B cell (primary cell): ENCODE data around the gene STN1. TPM values are rescaled to one million over a fixed set of nuclear protein-coding genes. Genes with fewer than 3 reads are reported as not detected.
A peak's percentile ranks its signal among the peaks of the same experiment; 100 is the strongest.

ENCODE experiments used
- ATAC-seq: fragments of 200-7000 bp; cut with Tn5 transposase; one replicate; pipeline ENCODE4 v1.10.0; 2021; ENCODE audit warnings: low read depth, mild to moderate bottlenecking, moderate number of reproducible peaks, moderate library complexity
- CTCF ChIA-PET: fragments of 350-600 bp; sonication (Branson Sonifier 250); formaldehyde crosslinking; loops from one replicate; lab custom pipeline; 2021; ENCODE audit warnings: antibody characterized with exemption, inconsistent platforms; lab: Charles Lee
- POLR2A ChIA-PET: fragments of 350-600 bp; sonication (Branson Sonifier 250); formaldehyde crosslinking; loops from one replicate; lab custom pipeline; 2021; ENCODE audit warnings: antibody characterized with exemption; lab: Charles Lee
- DNase-seq: peaks from one replicate; pipeline ENCODE4 v3.0.0; 2013
- H2AFZ ChIP-seq: 2 replicates; pipeline ENCODE4 v1.6.1; 2012; ENCODE audit warnings: mild to moderate bottlenecking, low read depth, low read length; ENCODE audit not compliant: insufficient read depth, poor library complexity, severe bottlenecking
- H3K27ac ChIP-seq, 2 donors: 1 replicate in 1 of 2; 2 replicates in 1 of 2; pipeline ENCODE4 v1.5.1; 2012 to 2013; ENCODE audit warnings: low read length in 2 of 2, mild to moderate bottlenecking in 2 of 2, moderate library complexity in 1 of 2
- H3K27me3 ChIP-seq, 4 experiments: fragments of 200-600 bp in 1 of 4; sonication (generic) in 1 of 4; replicated peaks in 1 of 4; 1 replicate in 2 of 4; 2 replicates in 2 of 4; pipeline versions ENCODE4 v1.6.1 to v1.7.0; 2013 to 2016; ENCODE audit warnings: low read length in 3 of 4, mild to moderate bottlenecking in 2 of 4, mixed read lengths in 1 of 4, moderate library complexity in 1 of 4; ENCODE audit not compliant: insufficient read depth in 4 of 4, control insufficient read depth in 3 of 4; ENCODE audit errors: control extremely low read depth in 1 of 4
- H3K36me3 ChIP-seq, 2 experiments: replicated peaks in 1 of 2; 1 replicate in 1 of 2; 2 replicates in 1 of 2; pipeline versions ENCODE4 v1.6.1 to v1.7.1; 2013; ENCODE audit warnings: low read length in 1 of 2; ENCODE audit not compliant: insufficient read depth in 2 of 2, control insufficient read depth in 1 of 2; ENCODE audit errors: control extremely low read depth in 1 of 2, extremely low read depth in 1 of 2
- H3K4me1 ChIP-seq, 2 donors: fragments of 200-600 bp in 1 of 2; sonication (generic) in 1 of 2; 1 replicate in 1 of 2; 2 replicates in 1 of 2; pipeline versions ENCODE4 v1.5.1 to v1.6.1; 2013 to 2017; ENCODE audit warnings: low read length in 2 of 2; ENCODE audit not compliant: control insufficient read depth in 2 of 2, insufficient read depth in 2 of 2
- H3K4me2 ChIP-seq: replicated peaks from 2 replicates; pipeline ENCODE3; 2012; ENCODE audit warnings: mild to moderate bottlenecking, low read depth, low read length; ENCODE audit not compliant: poor library complexity, severe bottlenecking
- H3K4me3 ChIP-seq, 5 experiments: fragments of 200-600 bp in 1 of 5; sonication (generic) in 1 of 5; 1 replicate in 3 of 5; 2 replicates in 2 of 5; pipeline versions ENCODE4 v1.5.1 to v1.7.0; 2011 to 2016; ENCODE audit warnings: low read length in 4 of 5, mild to moderate bottlenecking in 4 of 5, low read depth in 2 of 5, control low read depth in 1 of 5, moderate library complexity in 1 of 5; ENCODE audit not compliant: insufficient read depth in 1 of 5; ENCODE audit errors: control extremely low read depth in 1 of 5, extremely low read depth in 1 of 5
- H3K79me2 ChIP-seq: fragments of 200-600 bp; sonication (generic); one replicate; pipeline ENCODE4 v1.6.0; 2016; ENCODE audit warnings: low read length; ENCODE audit not compliant: control insufficient read depth, insufficient read depth
- H3K9ac ChIP-seq: fragments of 200-600 bp; sonication (generic); 2 replicates; pipeline ENCODE4 v1.6.1; 2017; ENCODE audit warnings: mild to moderate bottlenecking, low read length, moderate library complexity
- H3K9me3 ChIP-seq, 3 donors: one replicate each; pipeline versions ENCODE4 v1.6.1 to v1.7.1; 2013; ENCODE audit warnings: low read length in 2 of 3; ENCODE audit not compliant: control insufficient read depth in 2 of 3, insufficient read depth in 1 of 3; ENCODE audit errors: control extremely low read depth in 1 of 3
- H4K20me1 ChIP-seq: 2 replicates; pipeline ENCODE4 v1.6.0; 2012; ENCODE audit warnings: mild to moderate bottlenecking, low read length; ENCODE audit not compliant: insufficient read depth, control insufficient read depth, poor library complexity, severe bottlenecking
- H3K27ac Mint-ChIP-seq: one replicate; pipeline ENCODE4 v1.8.0; 2021; ENCODE audit warnings: mixed read lengths
- H3K27me3 Mint-ChIP-seq: one replicate; pipeline ENCODE4 v1.8.0; 2021; ENCODE audit warnings: mixed read lengths
- H3K4me1 Mint-ChIP-seq: one replicate; pipeline ENCODE4 v1.8.0; 2021; ENCODE audit warnings: mixed read lengths
- H3K4me3 Mint-ChIP-seq: one replicate; pipeline ENCODE4 v1.8.0; 2021; ENCODE audit warnings: mixed read lengths
- H3K9me3 Mint-ChIP-seq: one replicate; pipeline ENCODE4 v1.8.0; 2022; ENCODE audit warnings: mixed read lengths; ENCODE audit not compliant: insufficient read depth
- CTCF ChIP-seq: fragments of 200-600 bp; IDR thresholded peaks from one replicate; pipeline ENCODE4 v1.8.0; 2022; ENCODE audit warnings: antibody characterized with exemption, mild to moderate bottlenecking
- EZH2 ChIP-seq: IDR thresholded peaks from 2 replicates; pipeline ENCODE4 v1.6.1; 2012; ENCODE audit warnings: borderline replicate concordance, low read depth, mild to moderate bottlenecking, moderate library complexity, low read length; ENCODE audit not compliant: insufficient read depth, poor library complexity, severe bottlenecking
- WGBS: methylation state at CpG from one replicate; pipeline ENCODE4 v1.1.5; 2013; ENCODE audit warnings: missing lambda C conversion rate; ENCODE audit not compliant: insufficient coverage; 5-methylcytosine and 5-hydroxymethylcytosine counted together
- intact Hi-C: fragments of 100-400 bp; cut with micrococcal nuclease; formaldehyde crosslinking; loops from one replicate; pipeline ENCODE4 v1.10.0; 2022
- polyA plus RNA-seq: library from polyadenylated mRNA; depleted of rRNA; stranded (reverse); fragments of >200 nt; gene quantifications from 2 replicates; pipeline ENCODE4 v1.2.3, GENCODE V29; 2012
- total RNA-seq, 2 donors: library from RNA; stranded (reverse); fragments of 120-200 nt in 1 of 2; gene quantifications; 1 replicate in 1 of 2; 2 replicates in 1 of 2; pipeline versions ENCODE4 v1.2.3 to v1.2.4, GENCODE V29; 2013 to 2022

Gene STN1
- total and polyA plus RNA-seq, 2 donors (not counting 1 experiment from before 2014, with no cell fraction given), result 16.3 to 24.5 TPM

- peak overlapping the region in 1 of 2 donors; percentile 88 for H3K27ac ChIP-seq
- TF ChIP-seq CTCF (no peak), EZH2 (no peak)
- peaks cover 50% of the 10 kb centered on the region for H3K79me2 ChIP-seq
- Mint-ChIP-seq H3K27ac (peak overlapping the region; percentile 77), H3K9me3 (no peaks in the 10 kb centered on the region), H3K4me3 (peak overlapping the region; percentile 95), H3K4me1 (peaks cover 35% of the 10 kb centered on the region), H3K27me3 (no peaks in the 10 kb centered on the region)
- ChIA-PET CTCF (interaction anchor here (1.6 kb wide), 1 partner anchor 154 kb away, joined by 14 read pairs; the partner anchor contains the start of gene SFR1), POLR2A (interaction anchor here (2.3 kb wide), 1 partner anchor 154 kb away, joined by 12 read pairs; the partner anchor contains the start of gene SFR1)
- peaks cover 21 to 25% of the 10 kb centered on the region in 2 donors for H3K4me1 ChIP-seq
- H3K9me3 ChIP-seq, result peaks cover 0 to 4% (median 0%) of the 10 kb centered on the region in 3 donors
- intact Hi-C loops, result loop anchor here (1.0 to 5.0 kb wide), 5 partner anchors 16 to 370 kb away; partner anchors contain the start of genes GSTO2, ITPRIP and STN1
- H3K36me3 ChIP-seq, result no peaks in the 10 kb centered on the region
- peak overlapping the region; percentile 92 for H3K4me2 ChIP-seq
- no peaks in the 10 kb centered on the region for H3K27me3 ChIP-seq
- peak overlapping the region; percentile 65 to 99 (median 93) for H3K4me3 ChIP-seq
- DNase-seq (peak; percentile 65), ATAC-seq (peak; percentile 41)
- no peaks in the 10 kb centered on the region for H4K20me1 ChIP-seq
- WGBS, result under 1% methylated on average over 55 of the region's 55 CpGs
- peak overlapping the region; percentile 93 for H3K9ac ChIP-seq
- H2AFZ ChIP-seq, result peak overlapping the region; percentile 99
Observed at GRCh38 chr10:103967448-103968071, 49.6 kb upstream of the STN1 start.
